AG09309 (cell line): Measurements from ENCODE around the gene PPP4R3A.
"Not testable (repeated sequence)": the region's sequence is repeated elsewhere in the genome, so short reads cannot be mapped to it uniquely, and the experiment has no call there.

ENCODE experiments used
- DNase-seq: peaks from one replicate; pipeline ENCODE4 v3.0.0-alpha.2; 2010; ENCODE audit warnings: low read depth
- H3K4me3 ChIP-seq: 2 replicates; pipeline ENCODE4 v1.5.1; 2011; ENCODE audit warnings: mild to moderate bottlenecking, low read depth, low read length, moderate library complexity; ENCODE audit not compliant: control insufficient read depth
- TF ChIP-seq, protein P1 (sequence below): IDR thresholded peaks from 2 replicates; pipeline ENCODE4 v1.5.1; 2011; ENCODE audit warnings: mild to moderate bottlenecking, low read depth, low read length, inconsistent platforms; ENCODE audit not compliant: insufficient read depth, control insufficient read depth; ENCODE audit errors: missing control alignments

Gene PPP4R3A

DNA sequence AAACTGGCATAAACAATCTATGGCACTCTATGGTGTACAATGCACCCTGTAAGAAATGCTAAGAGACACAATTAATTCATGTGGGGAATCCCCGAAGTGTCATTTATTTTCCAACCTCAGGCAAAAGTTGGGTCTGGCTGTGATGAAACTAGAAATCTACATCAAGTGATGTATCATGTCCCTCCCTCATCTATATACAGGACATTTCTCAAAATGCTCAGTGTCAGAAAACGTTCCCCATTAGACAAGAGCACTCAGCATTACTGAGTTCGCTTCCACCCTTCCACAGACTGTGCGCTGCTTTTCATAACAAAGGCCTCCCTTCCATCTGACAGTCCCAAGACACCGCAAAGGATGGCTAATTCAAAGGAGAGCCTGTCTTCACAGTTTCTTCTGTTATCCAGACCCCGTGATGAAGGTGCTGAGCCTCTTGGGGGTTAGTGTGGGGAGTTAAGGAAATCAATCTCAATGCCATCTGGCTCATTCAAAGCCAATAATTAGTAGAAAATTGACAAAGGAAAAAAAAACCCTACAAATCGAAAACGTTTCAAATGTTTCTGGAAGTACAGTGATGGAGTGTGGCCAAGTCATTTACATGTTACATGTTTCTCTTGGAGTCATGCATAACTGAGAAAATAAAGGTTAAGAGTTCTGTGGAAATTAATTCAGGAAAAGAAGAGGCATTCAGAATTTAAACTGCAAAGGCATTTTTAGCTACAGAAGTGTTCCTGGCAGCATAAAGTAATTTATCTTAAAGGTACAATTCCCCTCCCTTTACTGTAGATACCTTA lies 100.0 kb downstream of the PPP4R3A start:
- DNase-seq: no peak
- TF ChIP-seq, protein P1, sequence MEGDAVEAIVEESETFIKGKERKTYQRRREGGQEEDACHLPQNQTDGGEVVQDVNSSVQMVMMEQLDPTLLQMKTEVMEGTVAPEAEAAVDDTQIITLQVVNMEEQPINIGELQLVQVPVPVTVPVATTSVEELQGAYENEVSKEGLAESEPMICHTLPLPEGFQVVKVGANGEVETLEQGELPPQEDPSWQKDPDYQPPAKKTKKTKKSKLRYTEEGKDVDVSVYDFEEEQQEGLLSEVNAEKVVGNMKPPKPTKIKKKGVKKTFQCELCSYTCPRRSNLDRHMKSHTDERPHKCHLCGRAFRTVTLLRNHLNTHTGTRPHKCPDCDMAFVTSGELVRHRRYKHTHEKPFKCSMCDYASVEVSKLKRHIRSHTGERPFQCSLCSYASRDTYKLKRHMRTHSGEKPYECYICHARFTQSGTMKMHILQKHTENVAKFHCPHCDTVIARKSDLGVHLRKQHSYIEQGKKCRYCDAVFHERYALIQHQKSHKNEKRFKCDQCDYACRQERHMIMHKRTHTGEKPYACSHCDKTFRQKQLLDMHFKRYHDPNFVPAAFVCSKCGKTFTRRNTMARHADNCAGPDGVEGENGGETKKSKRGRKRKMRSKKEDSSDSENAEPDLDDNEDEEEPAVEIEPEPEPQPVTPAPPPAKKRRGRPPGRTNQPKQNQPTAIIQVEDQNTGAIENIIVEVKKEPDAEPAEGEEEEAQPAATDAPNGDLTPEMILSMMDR: no peak
- no peak overlapping the region for H3K4me3 ChIP-seq

DNA sequence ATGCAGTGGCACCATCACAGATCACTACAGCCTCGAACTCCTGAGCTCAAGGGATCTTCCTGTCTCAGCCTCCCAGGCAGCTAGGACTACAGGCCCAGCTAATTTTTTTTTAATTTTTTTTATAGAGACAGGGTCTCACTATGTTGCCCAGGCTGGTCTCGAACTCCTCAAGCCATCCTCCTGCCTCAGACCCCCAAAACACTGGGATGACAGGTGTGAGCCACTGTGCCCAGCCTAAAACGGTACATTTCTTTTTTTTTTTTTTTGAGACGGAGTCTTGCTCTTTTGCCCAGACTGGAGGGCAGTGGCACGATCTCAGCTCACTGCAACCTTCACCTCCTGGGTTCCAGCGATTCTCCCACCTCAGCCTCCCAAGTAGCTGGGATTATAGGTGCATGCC lies 100.9 kb downstream of the PPP4R3A start:
- H3K4me3 ChIP-seq, DNase-seq: not testable (repeated sequence)
